MCF 10A (cell line): ENCODE measurements around the gene ARHGEF28. TPM values are rescaled to one million over a fixed set of nuclear protein-coding genes. Genes with fewer than 3 reads are reported as not detected.

ENCODE experiments used
- BruUV-seq: library from RNA; stranded (reverse); fragments of 400-500 nt; replicated peaks from 2 replicates; lab custom pipeline; 2021; lab: Mats Ljungman, UMichigan
- CTCF ChIA-PET: fragments of 300-600 bp; sonication (Branson Sonifier 250); formaldehyde crosslinking; extraction: SDS; loops from one replicate; lab custom pipeline; 2021; ENCODE audit warnings: antibody characterized with exemption, inconsistent platforms; lab: Yijun Ruan, JAX
- POLR2A ChIA-PET: fragments of 300-600, 350-650 bp; sonication (Branson Sonifier 250); formaldehyde crosslinking; extraction: SDS; loops from one replicate; lab custom pipeline; 2020; ENCODE audit warnings: antibody characterized with exemption, inconsistent platforms; lab: Yijun Ruan, JAX
- DNase-seq: peaks from one replicate; pipeline ENCODE4 v3.0.0-alpha.2; 2018; ENCODE audit not compliant: unreplicated experiment
- H3K27ac Mint-ChIP-seq: one replicate; pipeline ENCODE4 v1.8.0; 2022; ENCODE audit warnings: mild to moderate bottlenecking, low read depth, mixed read lengths; ENCODE audit not compliant: unreplicated experiment
- H3K27me3 Mint-ChIP-seq: one replicate; pipeline ENCODE4 v1.8.0; 2022; ENCODE audit warnings: mixed read lengths; ENCODE audit not compliant: insufficient read depth, unreplicated experiment
- H3K36me3 Mint-ChIP-seq: one replicate; pipeline ENCODE4 v1.8.0; 2022; ENCODE audit warnings: mild to moderate bottlenecking, moderate library complexity, mixed read lengths; ENCODE audit not compliant: insufficient read depth, unreplicated experiment
- H3K4me1 Mint-ChIP-seq: one replicate; pipeline ENCODE4 v1.8.0; 2022; ENCODE audit warnings: mixed read lengths; ENCODE audit not compliant: insufficient read depth, unreplicated experiment
- H3K4me3 Mint-ChIP-seq: one replicate; pipeline ENCODE4 v1.8.0; 2022; ENCODE audit warnings: mild to moderate bottlenecking, moderate library complexity, mixed read lengths; ENCODE audit not compliant: unreplicated experiment
- H3K9me3 Mint-ChIP-seq: one replicate; pipeline ENCODE4 v1.8.0; 2022; ENCODE audit warnings: mixed read lengths; ENCODE audit not compliant: unreplicated experiment
- CTCF ChIP-seq: fragments of 200-600 bp; IDR thresholded peaks from one replicate; pipeline ENCODE4 v1.8.0; 2022; ENCODE audit warnings: antibody characterized with exemption, mild to moderate bottlenecking; ENCODE audit not compliant: unreplicated experiment
- intact Hi-C: fragments of 100-400 bp; cut with micrococcal nuclease; formaldehyde crosslinking; loops from 2 replicates; pipeline ENCODE4 v1.14.1; 2022
- total RNA-seq: library from RNA; stranded (reverse); gene quantifications from 2 replicates; pipeline ENCODE4 v1.2.3, GENCODE V29; 2022

The ARHGEF28 gene
- total RNA-seq, 1 experiment from 2014 or later: 34.8 TPM

- H3K4me1 Mint-ChIP-seq: peaks cover 39% of the 10 kb centered on the region
- ChIA-PET CTCF (no interaction called here), POLR2A (no interaction called here)
- DNase-seq: no peak
- peaks cover 3% of the 10 kb centered on the region for H3K36me3 Mint-ChIP-seq
- no peaks in the 10 kb centered on the region for H3K27me3 Mint-ChIP-seq
- no TSS peak for BruUV-seq
- no peak overlapping the region for H3K27ac Mint-ChIP-seq
- no peak for TF ChIP-seq CTCF
- H3K4me3 Mint-ChIP-seq: no peak overlapping the region
- H3K9me3 Mint-ChIP-seq: no peaks in the 10 kb centered on the region
- intact Hi-C loops: no loop called here
These were observed 309.7 kb downstream of the ARHGEF28 start for GRCh38 chr5:73935719-73936118.

GRCh38 chr5:73938280-73938937 is 312.4 kb downstream of the ARHGEF28 start:
- Mint-ChIP-seq H3K9me3 (no peaks in the 10 kb centered on the region), H3K4me3 (peak overlapping the region; percentile 60), H3K27ac (peak overlapping the region; percentile 98), H3K27me3 (no peaks in the 10 kb centered on the region), H3K4me1 (peaks cover 47% of the 10 kb centered on the region), H3K36me3 (peaks cover 12% of the 10 kb centered on the region)
- ChIA-PET POLR2A (interaction anchor here (0.5 to 2.0 kb wide), 14 partner anchors 8 to 705 kb away, joined by 3 to 15 read pairs (median 4); partner anchors contain the start of gene ENC1), CTCF (interaction anchor here (0.6 to 1.6 kb wide), 4 partner anchors 36 to 956 kb away, joined by 3 to 4 read pairs (median 4); no protein-coding TSS in a partner anchor)
- no peak for TF ChIP-seq CTCF
- intact Hi-C loops: loop anchor here (1.0 to 2.0 kb wide), 2 partner anchors 96 to 705 kb away; no protein-coding TSS in a partner anchor
- peak; percentile 91 for DNase-seq
- BruUV-seq: no TSS peak

- Mint-ChIP-seq H3K4me1 (peaks cover 47% of the 10 kb centered on the region), H3K27ac (peak overlapping the region; percentile 98), H3K36me3 (peaks cover 12% of the 10 kb centered on the region), H3K4me3 (peak overlapping the region; percentile 60), H3K9me3 (peaks cover under 1% of the 10 kb centered on the region), H3K27me3 (no peaks in the 10 kb centered on the region)
- no TSS peak for BruUV-seq
- no peak for DNase-seq
- TF ChIP-seq CTCF: no peak
- ChIA-PET CTCF (interaction anchor here (0.6 to 1.6 kb wide), 5 partner anchors 37 to 1326 kb away, joined by 3 to 4 read pairs (median 3); no protein-coding TSS in a partner anchor), POLR2A (interaction anchor here (0.6 to 2.0 kb wide), 11 partner anchors 17 to 704 kb away, joined by 3 to 15 read pairs (median 4); partner anchors contain the start of gene ENC1)
- intact Hi-C loops: loop anchor here (1.0 to 2.0 kb wide), 2 partner anchors 96 to 704 kb away; no protein-coding TSS in a partner anchor
These were observed 312.9 kb downstream of the ARHGEF28 start for GRCh38 chr5:73938938-73939320.

GRCh38 chr5:73939557-73939956 is 313.6 kb downstream of the ARHGEF28 start:
- H3K9me3 Mint-ChIP-seq: peaks cover 7% of the 10 kb centered on the region
- intact Hi-C loops: loop anchor here (2.0 kb wide), 1 partner anchor 95 kb away; no protein-coding TSS in a partner anchor

More at GRCh38 chr5:73939557-73939956, 313.6 kb downstream of the ARHGEF28 start:
- DNase-seq: no peak
- Mint-ChIP-seq H3K27ac (peak overlapping the region; percentile 98), H3K4me1 (peaks cover 47% of the 10 kb centered on the region), H3K27me3 (no peaks in the 10 kb centered on the region), H3K4me3 (peak overlapping the region; percentile 60), H3K36me3 (peaks cover 18% of the 10 kb centered on the region)
- POLR2A ChIA-PET: interaction anchor here (0.6 to 2.0 kb wide), 6 partner anchors 22 to 700 kb away, joined by 3 to 15 read pairs (median 5); partner anchors contain the start of gene ENC1
- no peak for TF ChIP-seq CTCF
- no TSS peak for BruUV-seq
- CTCF ChIA-PET: interaction anchor here (0.6 to 1.6 kb wide), 4 partner anchors 351 to 1326 kb away, joined by 3 to 4 read pairs (median 4); no protein-coding TSS in a partner anchor
